Cardiac fibroblast (primary cell): ENCODE measurements around the gene RETREG1.

Experiments
- DNase-seq, 2 donors: peaks; one replicate each; pipeline versions ENCODE4 v3.0.0 to v3.0.0-alpha.2; 2010; ENCODE audit warnings: low read depth in 2 of 2
- H3K4me3 ChIP-seq, 2 donors: replicated peaks in 1 of 2; 1 replicate in 1 of 2; 2 replicates in 1 of 2; pipeline ENCODE4 v1.5.1; 2011; ENCODE audit warnings: low read depth in 2 of 2, low read length in 2 of 2, mild to moderate bottlenecking in 2 of 2, moderate library complexity in 1 of 2
- CTCF ChIP-seq: IDR thresholded peaks from one replicate; pipeline ENCODE4 v1.5.1; 2011; ENCODE audit warnings: low read depth, mild to moderate bottlenecking, low read length, inconsistent platforms

RETREG1 gene

DNA sequence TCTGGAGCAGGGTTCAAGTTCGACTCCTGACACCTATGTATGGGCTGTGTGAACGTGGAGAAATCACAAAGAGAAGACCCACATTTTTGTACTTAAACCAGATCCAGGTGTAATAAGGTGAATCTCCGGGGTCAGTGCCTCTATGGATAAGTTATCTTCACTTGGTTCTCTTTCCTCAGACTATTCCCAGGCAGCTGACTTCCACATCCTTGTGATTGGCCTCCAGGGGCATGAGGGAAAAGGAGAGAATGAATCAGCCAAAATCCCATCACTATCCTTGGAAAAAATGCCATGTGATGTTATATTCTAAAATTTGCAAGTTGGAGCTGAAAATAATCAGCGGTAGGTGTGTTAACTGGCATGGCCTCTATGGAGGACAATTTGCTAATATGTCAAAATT lies 188.4 kb downstream of the RETREG1 start:
- DNase-seq = no peak
- no peak overlapping the region for H3K4me3 ChIP-seq
- no peak for TF ChIP-seq CTCF

GRCh38 chr5:16427587-16427986 lies 189.2 kb downstream of the RETREG1 start:
- H3K4me3 ChIP-seq = no peak overlapping the region
- no peak for TF ChIP-seq CTCF

More at GRCh38 chr5:16427587-16427986, 189.2 kb downstream of the RETREG1 start:
- no peak for DNase-seq
